Activated T-cell treated with anti-CD3 and anti-CD28 coated beads for 4 hours (primary cell): ENCODE results near the gene KLF11.
"Not testable (repeated sequence)": the region's sequence is repeated elsewhere in the genome, so short reads cannot be mapped to it uniquely, and the experiment has no call there.

Source experiments
- DNase-seq: peaks from one replicate; pipeline ENCODE4 v3.0.0-alpha.2; 2020

The KLF11 gene

DNA sequence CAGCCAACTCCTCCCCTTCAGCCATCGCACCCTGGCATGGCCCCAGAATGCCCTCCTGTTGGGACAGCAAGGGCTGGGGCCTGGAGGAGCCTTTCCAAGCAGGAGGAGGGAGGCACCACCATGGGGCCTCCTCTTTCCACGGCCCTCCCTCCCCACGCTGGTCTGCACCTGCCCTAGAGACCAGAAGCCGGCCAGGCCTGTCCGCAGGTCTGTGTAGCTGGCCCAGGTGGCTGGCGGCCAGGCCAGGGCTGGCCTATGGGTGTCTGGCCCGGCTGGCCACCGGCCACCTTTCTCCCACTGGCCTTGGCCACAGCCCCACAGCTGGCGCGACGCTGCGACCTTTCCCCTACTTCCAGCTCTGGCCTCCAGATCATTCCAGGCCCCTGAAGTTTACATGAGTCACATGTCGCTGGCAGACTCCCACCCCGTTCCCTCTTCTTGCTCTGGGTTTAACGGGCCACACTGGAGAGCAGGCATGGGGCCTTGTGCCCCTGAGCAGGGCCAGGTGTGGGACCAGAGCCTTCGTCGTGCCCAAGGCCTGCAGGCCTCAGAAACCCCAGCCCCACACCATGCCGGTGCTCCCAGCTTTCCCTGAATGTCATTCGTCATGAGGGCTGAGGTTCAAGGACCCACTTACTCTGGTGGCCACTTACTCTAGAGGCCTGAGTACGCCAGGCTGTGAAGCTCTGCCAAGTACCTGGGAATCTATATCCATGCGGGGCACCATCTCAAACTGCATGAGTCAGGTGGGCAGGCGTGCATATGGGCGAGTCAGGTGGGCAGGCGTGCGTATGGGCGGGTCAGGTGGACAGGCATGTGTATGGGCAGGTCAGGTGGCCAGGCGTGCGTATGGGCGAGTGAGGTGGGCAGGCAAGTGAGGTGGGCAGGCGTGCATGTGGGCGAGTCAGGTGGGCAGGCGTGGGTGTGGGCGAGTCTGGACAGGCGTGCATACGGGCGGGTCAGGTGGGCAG, 33.3 kb upstream of the KLF11 start:
- DNase-seq, result no peak

DNA sequence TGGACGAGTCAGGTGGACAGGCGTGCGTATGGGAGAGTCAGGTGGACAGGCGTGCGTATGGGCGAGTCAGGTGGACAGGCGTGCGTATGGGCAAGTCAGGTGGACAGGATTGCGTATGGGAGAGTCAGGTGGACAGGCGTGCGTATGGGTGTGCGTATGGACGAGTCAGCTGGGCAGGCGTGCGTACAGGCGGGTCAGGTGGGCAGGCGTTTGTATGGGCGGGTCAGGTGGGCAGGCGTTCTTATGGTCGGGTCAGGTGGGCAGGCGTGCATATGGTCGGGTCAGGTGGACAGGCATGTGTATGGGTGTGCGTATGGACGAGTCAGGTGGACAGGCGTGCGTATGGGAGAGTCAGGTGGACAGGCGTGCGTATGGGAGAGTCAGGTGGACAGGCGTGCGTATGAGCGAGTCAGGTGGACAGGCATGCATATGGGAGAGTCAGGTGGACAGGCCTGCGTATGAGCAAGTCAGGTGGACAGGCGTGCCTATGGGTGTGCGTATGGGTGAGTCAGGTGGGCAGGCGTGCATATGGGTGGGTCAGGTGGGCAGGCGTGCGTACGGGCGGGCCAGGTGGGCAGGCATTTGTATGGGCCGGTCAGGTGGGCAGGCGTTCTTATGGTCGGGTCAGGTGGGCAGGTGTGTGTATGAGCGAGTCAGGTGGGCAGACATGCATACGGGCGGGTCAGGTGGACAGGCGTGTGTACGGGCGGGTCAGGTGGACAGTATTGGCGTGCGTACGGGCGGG, 32.3 kb upstream of the KLF11 start:
- DNase-seq, result not testable (repeated sequence)

DNA sequence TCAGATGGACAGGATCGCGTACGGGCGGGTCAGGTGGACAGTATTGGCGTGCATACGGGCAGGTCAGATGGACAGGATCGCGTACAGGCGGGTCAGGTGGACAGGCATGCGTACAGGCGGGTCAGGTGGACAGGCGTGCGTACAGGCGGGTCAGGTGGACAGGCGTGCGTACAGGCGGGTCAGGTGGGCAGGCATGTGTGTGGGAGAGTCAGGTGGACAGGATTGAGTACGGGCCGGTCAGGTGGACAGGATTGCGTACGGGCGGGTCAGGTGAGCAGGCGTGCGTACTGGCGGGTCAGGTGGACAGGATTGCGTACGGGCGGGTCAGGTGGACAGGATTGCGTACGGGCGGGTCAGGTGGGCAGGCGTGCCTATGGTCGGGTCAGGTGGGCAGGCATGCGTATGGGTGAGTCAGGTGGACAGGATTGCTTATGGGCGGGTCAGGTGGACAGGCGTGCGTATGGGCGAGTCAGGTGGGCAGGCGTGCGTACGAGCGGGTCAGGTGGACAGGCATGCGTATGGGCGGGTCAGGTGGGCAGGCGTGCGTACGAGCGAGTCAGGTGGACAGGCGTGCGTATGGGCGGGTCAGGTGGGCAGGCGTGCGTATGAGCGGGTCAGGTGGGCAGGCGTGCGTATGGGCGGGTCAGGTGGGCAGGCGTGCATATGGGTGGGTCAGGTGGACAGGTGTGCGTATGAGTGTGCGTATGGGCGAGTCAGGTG, 31.6 kb upstream of the KLF11 start:
- not testable (repeated sequence) for DNase-seq

DNA sequence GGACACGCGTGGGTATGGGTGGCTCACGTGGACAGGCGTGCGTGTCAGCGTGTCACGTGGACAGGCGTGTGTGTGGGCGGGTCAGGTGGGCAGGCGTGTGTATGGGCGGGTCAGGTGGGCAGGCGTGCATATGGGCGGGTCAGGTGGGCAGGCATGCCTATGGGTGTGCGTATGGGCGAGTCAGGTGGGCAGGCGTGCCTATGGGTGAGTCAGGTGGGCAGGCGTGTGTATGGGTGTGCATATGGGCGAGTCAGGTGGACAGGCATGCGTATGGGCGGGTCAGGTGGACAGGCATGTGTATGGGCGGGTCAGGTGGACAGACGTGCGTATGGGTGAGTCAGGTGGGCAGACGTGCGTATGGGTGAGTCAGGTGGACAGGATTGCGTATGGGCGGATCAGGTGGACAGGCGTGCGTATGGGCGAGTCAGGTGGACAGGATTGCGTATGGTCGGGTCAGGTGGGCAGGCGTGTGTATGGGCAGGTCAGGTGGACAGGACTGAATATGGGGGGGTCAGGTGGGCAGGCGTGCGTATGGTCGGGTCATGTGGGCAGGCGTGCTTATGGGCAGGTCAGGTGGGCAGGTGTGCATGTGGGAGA, 30.9 kb upstream of the KLF11 start:
- DNase-seq, result not testable (repeated sequence)

DNA sequence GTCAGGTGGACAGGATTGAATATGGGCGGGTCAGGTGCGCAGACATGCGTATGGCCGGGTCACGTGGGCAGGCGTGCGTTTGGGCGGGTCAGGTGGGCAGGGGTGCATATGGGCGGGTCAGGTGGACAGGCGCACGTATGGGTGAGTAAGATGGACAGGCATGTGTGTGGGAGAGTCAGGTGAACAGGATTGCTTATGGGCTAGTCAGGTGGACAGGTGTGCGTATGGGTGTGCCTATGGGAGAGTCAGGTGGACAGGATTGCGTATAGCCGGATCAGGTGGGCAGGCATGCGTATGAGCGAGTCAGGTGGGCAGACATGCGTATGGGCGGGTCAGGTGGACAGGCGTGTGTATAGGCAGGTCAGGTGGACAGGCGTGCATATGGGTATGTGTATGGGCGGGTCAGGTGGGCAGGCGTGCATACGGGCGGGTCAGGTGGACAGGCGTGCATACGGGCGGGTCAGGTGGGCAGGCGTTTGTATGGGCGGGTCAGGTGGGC, 30.3 kb upstream of the KLF11 start:
- DNase-seq, result no peak

DNA sequence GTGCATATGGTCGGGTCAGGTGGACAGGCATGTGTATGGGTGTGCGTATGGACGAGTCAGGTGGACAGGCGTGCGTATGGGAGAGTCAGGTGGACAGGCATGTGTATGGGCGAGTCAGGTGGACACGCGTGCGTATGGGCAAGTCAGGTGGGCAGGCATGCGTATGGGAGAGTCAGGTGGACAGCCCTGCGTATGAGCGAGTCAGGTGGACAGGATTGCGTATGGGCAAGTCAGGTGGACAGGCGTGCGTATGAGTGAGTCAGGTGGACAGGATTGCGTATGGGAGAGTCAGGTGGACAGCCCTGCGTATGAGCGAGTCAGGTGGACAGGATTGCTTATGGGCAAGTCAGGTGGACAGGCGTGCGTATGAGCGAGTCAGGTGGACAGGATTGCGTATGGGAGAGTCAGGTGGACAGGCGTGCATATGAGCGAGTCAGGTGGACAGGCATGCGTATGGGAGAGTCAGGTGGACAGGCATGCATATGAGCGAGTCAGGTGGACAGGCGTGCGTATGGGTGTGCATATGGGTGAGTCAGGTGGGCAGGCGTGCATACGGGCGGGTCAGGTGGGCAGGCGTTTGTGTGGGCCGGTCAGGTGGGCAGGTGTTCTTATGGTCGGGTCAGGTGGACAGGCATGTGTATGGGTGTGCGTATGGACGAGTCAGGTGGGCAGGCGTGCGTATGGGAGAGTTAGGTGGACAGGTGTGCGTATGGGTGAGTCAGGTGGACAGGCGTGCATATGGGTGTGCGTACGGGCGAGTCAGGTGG, 29.5 kb upstream of the KLF11 start:
- DNase-seq, result not testable (repeated sequence)

DNA sequence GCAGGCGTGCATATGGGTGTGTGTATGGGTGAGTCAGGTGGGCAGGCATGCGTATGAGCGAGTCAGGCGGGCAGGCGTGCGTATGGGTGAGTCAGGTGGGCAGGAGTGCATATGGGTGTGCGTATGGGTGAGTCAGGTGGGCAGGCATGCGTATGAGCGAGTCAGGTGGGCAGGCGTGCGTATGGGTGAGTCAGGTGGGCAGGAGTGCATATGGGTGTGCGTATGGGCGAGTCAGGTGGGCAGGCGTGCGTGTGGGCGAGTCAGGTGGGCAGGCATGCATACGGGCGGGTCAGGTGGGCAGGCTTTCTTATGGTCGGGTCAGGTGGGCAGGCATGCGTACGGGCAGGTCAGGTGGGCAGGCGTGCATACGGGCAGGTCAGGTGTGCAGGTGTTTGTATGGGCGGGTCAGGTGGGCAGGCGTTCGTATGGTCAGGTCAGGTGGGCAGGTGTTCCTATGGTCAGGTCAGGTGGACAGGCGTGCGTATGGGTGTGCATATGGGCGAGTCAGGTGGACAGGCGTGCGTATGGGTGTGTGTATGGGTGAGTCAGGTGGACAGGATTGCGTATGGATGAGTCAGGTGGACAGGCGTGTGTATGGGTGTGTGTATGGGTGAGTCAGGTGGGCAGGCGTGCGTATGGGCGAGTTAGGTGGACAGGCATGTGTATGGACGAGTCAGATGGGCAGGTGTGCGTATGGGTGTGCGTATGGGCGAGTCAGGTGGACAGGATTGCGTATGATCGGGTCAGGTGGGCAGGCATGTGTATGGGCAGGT, 28.7 kb upstream of the KLF11 start:
- no peak for DNase-seq

DNA sequence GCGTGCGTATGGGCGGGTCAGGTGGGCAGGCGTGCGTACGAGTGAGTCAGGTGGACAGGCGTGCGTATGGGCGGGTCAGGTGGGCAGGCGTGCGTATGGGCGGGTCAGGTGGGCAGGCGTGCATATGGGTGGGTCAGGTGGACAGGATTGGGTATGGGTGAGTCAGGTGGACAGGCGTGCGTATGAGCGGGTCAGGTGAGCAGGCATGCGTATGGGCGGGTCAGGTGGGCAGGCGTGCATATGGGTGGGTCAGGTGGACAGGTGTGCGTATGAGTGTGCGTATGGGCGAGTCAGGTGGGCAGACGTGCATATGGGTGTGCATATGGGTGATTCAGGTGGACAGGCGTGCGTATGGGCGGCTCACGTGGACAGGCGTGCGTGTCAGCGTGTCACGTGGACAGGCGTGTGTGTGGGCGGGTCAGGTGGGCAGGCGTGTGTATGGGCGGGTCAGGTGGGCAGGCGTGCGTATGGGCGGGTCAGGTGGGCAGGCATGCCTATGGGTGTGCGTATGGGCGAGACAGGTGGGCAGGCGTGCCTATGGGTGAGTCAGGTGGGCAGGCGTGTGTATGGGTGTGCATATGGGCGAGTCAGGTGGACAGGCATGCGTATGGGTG, 27.9 kb upstream of the KLF11 start:
- DNase-seq, result not testable (repeated sequence)

DNA sequence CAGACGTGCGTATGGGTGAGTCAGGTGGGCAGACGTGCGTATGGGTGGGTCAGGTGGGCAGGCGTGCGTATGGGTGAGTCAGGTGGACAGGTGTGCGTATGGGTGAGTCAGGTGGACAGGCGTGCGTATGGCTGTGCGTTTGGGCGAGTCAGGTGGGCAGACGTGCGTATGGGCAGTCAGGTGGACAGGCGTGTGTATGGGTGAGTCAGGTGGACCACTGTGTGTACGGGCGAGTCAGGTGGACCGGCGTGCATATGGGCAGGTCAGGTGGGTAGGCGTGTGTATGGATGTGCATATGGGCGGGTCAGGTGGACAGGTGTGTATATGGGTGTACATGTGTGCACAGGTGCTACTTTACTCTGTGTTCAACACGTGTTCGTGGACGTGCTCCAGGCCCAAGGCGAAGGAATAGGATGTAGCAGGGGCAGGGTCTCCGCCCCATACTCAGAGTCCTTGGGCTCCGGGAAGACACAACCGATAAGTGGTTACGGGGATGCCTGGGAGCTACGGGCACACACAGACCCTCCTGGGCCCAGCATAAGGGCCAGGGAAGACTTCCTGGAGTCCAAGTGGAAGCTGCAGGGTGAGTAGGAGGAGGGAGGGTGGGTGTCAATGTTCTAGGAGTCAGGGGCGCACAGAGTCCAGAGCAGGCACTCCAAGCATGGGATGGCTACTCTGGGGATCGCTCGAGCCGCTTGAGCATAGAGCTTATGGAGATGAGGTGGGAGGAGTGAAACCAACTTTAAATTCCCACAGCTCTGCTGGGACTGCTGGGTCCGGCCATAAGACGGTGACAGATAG, 27.1 kb upstream of the KLF11 start:
- DNase-seq, result no peak

DNA sequence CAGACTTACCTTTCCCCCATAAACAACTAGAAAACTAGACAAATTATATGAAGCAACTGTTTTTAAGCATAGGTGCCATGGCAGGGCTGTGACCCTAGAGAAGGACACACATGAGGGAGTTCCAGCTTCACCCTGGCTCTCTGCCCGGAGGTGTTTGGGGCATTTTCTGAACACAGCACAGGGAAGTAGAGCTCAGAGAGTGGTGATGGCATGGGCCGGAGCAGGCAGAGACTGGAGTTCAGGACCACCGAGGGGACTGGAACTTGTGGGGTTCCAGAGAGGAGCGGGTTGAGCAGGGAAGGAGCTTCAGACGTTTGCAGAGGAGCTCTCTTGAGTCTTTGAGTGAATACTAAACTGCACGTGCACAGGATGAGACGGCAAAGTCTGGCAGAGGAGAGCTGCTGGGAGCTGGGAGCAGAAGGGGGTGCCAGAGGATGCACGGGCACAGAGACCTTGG, 26.5 kb upstream of the KLF11 start:
- no peak for DNase-seq

DNA sequence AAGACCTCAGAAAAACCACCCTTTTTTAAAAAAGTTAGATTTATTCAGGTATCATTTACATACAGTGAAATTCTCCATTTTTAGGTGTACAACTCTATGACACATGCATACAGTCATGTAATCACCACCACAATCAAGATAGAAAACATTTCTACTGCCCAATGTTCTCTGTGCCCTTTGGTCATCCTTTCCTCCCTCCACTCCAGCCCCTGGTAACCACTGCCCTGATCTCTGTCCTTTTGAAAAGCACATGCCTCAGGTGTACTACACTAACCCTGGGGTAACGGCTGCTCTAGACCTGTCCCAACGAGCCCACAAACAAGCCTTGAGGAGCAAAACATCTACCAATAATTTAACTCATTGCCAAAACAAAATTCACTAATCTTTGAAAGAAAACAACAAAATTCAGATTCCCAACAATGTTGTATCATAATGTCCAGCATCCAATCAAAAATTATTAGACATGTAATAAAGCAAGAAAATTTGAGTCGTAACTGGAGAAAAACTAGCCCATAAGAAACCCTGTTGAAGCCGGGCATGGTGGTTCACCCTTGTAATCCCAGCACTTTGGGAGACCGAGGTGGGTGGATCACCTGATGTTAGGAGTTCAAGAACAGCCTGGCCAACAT, 25.9 kb upstream of the KLF11 start:
- DNase-seq, result no peak

DNA sequence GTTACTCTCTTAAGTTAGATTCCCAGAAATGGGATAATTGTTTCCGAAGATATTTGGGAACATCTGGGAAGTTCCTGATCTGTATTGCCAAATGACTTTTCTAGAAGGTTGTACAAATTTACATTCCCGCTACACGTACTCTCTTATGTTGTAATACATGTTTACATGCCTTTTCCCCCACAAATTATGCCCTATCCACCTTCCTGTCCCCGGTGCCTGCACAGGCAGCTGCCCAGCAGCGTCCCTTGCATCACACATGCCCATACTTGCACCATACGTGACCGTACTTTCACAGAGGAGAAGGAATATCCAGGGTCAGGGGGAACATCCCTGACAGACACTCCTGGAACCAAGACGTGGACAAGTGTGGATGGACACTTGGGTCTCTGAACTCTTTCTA, 24.2 kb upstream of the KLF11 start:
- no peak for DNase-seq

DNA sequence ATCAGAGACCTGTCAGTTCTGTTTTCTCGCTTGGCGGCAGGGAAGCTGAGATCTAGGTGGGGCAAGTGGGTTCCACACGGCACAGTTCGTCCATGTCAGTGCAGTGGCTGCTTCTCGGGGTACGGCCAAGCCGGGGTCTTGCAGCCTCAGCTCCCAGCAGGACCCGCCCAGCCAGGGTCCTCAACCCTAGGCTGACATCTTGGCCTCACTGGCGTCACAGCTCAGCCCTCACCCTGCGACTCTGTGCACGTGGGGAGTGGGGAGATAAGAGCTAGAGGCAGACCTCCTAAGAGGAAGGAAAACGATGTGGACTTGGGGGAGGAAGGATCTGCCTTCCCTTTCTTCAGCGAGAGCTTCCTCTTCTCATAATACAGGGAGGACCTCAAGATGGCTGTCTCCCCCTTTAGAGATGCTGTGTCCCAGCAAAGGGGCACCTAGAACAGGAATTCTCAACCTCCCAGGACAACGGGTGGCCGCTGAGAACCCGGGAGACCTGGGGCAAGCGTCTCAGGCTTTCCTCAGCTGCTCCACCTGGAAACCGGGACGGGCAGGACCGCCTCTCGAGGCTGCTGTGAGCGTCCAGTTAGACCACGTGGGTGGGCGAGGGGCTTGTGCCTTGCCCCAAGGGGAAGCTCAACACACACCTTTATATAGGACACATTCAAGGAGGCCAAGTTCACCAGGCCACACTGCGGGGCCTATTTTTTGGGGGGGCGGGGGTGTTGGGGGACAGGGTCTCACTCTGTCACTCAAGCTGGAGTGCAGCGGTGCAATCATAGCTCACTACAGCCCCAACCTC, 23.5 kb upstream of the KLF11 start:
- no peak for DNase-seq

DNA sequence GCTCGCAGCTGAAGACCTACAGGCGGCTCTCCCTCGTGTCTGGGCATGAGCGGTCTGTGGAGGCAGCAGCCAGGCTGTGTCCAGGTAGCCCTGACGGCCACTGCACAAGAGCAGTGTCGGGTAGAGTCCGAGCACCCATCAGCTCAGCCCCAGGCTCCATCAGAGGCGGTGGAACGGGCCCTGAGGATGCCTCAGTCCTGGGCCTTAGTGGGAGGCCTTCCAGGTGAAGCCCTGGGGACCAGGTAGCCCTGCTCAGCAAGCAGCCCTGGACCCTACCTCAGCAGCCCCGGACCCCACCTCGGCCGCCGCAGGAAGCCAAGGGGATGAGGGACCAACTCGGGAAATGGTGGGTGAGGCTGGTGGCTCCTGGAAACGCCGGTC, 21.3 kb upstream of the KLF11 start:
- no peak for DNase-seq

DNA sequence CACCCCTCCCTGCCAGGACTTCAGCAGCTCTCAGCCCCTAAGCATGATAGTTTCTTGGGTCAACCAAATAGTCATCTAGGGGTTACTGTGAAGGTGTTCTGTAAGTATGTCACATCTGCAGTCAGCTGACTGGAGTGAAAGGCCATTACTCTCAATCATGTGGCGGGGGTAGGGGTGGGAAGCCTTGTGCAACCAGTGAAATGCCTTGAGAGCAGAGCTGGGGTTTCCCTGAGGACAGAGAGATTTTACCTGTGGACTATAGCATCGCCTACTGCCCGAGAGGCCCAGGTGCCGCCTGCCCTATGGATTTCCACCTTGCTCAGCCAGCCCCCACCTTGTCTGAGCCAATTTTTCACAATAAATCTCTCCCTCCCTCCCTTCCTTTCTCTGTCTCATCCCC, 20.9 kb upstream of the KLF11 start:
- no peak for DNase-seq

DNA sequence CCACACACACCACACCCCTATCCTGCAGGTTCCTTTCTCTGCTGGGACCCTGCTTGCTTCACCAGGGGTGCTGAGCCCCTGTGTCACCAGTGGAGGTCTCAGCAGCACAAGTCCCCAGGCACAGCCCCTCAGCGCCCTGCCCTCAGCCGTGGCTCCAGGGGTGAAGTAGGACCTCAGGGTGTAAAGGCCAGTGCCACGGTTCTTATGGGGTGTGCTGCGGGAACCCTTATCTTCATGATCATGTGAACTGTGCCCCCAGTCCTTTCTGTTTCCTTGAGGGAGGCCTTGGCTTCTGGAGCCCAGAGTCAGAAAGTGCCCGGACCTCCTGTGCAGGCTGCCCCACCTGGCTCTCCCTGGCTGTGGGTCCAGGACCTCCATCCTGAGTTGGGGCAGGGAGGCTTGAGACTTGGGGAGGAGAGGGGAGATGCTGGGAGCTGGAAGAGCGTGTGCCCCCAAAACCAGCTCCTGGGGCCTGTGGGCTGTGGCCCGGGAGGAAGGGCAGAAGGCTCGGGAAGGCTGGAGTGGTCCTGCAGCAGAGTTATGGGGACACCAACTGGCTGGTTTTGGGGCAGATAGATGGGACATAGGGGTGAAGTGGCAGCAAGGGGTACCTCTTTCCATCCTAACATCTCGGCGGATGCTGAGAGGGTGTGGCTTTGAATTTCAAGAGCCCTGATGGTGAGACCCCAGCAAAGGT, 20.2 kb upstream of the KLF11 start:
- DNase-seq, result no peak

DNA sequence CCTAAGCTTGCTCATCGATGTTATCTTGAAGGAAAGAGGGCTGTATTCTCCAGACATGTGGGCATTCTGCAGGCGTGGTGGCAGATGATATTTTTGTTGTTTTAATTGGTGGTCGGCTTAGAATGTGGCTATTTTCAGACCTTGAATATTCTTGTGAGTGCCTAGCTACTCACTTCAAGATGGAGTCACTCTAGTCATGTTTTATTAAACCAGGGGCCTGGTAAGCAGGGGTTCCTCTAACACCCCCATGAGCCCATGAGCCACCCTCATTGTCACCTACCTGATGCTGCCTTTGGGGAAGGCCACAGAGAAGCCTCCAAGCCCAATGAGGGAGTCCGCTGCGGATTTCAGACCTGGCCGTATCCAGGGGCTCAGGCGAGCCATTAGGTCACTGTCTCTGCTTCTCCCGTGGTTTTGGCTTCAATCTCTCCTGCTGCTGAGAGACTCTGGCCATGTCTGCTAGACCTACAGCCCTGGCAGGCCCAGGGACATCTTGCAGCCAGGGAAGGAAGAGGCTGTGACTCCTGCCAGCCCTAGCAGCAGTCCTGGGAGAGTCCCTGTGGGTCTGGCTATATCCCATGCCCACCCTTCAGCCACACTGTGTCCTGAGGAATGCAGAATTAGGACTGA, 16.3 kb upstream of the KLF11 start:
- no peak for DNase-seq
